Vagina (tissue), 2 donors: ENCODE data around the gene DLG2. TPM values are rescaled to one million over a fixed set of nuclear protein-coding genes. Genes with fewer than 3 reads are reported as not detected.
A peak's percentile ranks its signal among the peaks of the same experiment; 100 is the strongest.
"Not testable (repeated sequence)": the region's sequence is repeated elsewhere in the genome, so short reads cannot be mapped to it uniquely, and the experiment has no call there.

Experiments used
- DNase-seq, 2 donors: peaks; one replicate each; pipeline ENCODE4 v3.0.0-alpha.2; 2017; ENCODE audit errors: extremely low spot score in 2 of 2
- H3K27ac ChIP-seq: fragments of 200-600 bp; sonication (generic); one replicate; pipeline ENCODE4 v1.5.1; 2019
- H3K27me3 ChIP-seq: fragments of 200-600 bp; sonication (generic); one replicate; pipeline ENCODE4 v1.5.1; 2019
- H3K36me3 ChIP-seq, 2 donors: fragments of 200-600 bp; sonication (generic); one replicate each; pipeline ENCODE4 v1.5.1; 2017 to 2019
- H3K4me1 ChIP-seq: fragments of 200-600 bp; sonication (generic); one replicate; pipeline ENCODE4 v1.5.1; 2019
- H3K4me3 ChIP-seq, 2 donors: fragments of 200-600 bp; sonication (generic); 1 replicate in 1 of 2; 2 replicates in 1 of 2; pipeline ENCODE4 v1.5.1; 2016 to 2019
- H3K9me3 ChIP-seq: fragments of 200-600 bp; sonication (generic); one replicate; pipeline ENCODE4 v1.5.1; 2019
- CTCF ChIP-seq, 3 experiments: fragments of 450-650 bp in 2 of 3; fragments of 200-600 bp in 1 of 3; sonication (generic) in 1 of 3; IDR thresholded peaks; one replicate each; pipeline ENCODE4 v1.5.1; 2017 to 2019; ENCODE audit warnings: antibody characterized with exemption in 3 of 3, mild to moderate bottlenecking in 2 of 3, moderate library complexity in 2 of 3
- POLR2A ChIP-seq, 2 donors: fragments of 450-650 bp; IDR thresholded peaks; one replicate each; pipeline ENCODE4 v1.6.1; 2017; ENCODE audit warnings: antibody characterized with exemption in 2 of 2, mild to moderate bottlenecking in 2 of 2, moderate library complexity in 2 of 2
- POLR2AphosphoS5 ChIP-seq, 2 donors: sonication (generic); formaldehyde crosslinking; IDR thresholded peaks; one replicate each; pipeline ENCODE4 v1.9.0; 2017; ENCODE audit warnings: antibody characterized with exemption in 2 of 2, mild to moderate bottlenecking in 2 of 2, low read depth in 1 of 2; ENCODE audit not compliant: insufficient read depth in 1 of 2
- intact Hi-C: fragments of 100-400 bp; cut with DNase I; formaldehyde crosslinking; loops from one replicate; pipeline ENCODE4 v1.15.1; 2023
- total RNA-seq: library from RNA; depleted of rRNA; stranded (reverse); fragments of >200 nt; gene quantifications from one replicate; pipeline ENCODE4 v1.2.3, GENCODE V29; 2016

The DLG2 gene
- 10.1 TPM for total RNA-seq

GRCh38 chr11:85627332-85627997 is at the start of gene DLG2:
Gene DLG2 (minus strand): TSS chr11:85627344.
- Histone ChIP-seq H3K27me3 (no peaks in the 10 kb centered on the region), H3K4me3 (peak within 1 kb of the TSS; percentile 65 to 77), H3K36me3 (no peaks in the 10 kb centered on the region), H3K4me1 (peaks cover 15% of the 10 kb centered on the region), H3K9me3 (no peaks in the 10 kb centered on the region), H3K27ac (peak within 1 kb of the TSS; percentile 94)
- TF ChIP-seq POLR2AphosphoS5 (IDR thresholded peaks at IDR 0.05; ENCODE audit: insufficient read depth in 1 of 2, low read depth in 1 of 2) (no peak), CTCF (IDR thresholded peaks at IDR 0.05) (no peak), POLR2A (IDR thresholded peaks at IDR 0.05) (no peak)
- intact Hi-C loops: no loop called here
- DNase-seq: no peak

- no peak overlapping the region for H3K4me3 ChIP-seq
- no peaks in the 10 kb centered on the region for H3K36me3 ChIP-seq
- TF ChIP-seq POLR2AphosphoS5 (IDR thresholded peaks at IDR 0.05; ENCODE audit: insufficient read depth in 1 of 2, low read depth in 1 of 2): no peak
- no peak for TF ChIP-seq POLR2A (IDR thresholded peaks at IDR 0.05)
- no peak for TF ChIP-seq CTCF (IDR thresholded peaks at IDR 0.05)
- H3K9me3 ChIP-seq: no peaks in the 10 kb centered on the region
- no peaks in the 10 kb centered on the region for H3K4me1 ChIP-seq
- no peaks in the 10 kb centered on the region for H3K27me3 ChIP-seq
- DNase-seq: no peak
- intact Hi-C loops: no loop called here
- no peak overlapping the region for H3K27ac ChIP-seq
Observed at GRCh38 chr11:85673393-85673792, 46.2 kb upstream of the DLG2 start.

DNA sequence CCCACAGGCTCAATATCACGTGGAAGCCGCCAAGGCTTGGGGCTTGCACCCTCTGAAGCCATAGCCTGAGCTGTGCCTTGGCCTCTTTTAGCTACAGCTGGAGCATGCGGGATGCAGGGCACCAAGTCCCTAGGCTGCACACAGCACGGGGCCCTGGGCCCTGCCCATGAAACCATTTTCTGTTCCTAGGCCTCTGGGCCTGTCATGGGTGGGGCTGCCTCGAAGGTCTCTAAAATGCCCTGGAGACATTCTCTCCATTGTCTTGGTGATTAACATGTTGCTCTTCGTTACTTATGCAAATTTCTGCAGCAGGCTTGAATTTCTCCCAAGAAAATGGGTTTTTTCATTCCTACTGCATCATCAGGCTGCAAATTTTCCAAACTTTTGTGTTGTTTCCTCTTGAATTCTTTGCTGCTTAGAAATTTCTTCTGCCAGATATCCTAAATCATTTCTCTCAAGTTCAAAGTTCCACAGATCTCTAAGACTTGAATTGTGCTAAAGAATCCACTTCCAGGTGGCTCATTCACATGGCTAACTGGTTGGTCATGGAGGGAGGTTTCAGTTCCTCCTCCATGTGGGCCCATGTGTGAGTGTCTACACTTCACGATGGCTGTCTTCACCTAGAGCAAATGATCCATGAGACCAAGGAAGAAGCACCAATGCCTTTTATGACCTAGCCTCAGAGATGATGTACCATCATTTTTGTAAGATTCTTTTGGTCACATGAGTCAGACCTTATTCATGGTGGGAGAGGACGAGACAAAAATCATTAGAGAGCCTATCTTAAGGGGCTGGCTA is 45.2 kb upstream of the DLG2 start:
- H3K27me3 ChIP-seq: no peaks in the 10 kb centered on the region
- no peak overlapping the region for H3K27ac ChIP-seq
- TF ChIP-seq CTCF (IDR thresholded peaks at IDR 0.05): no peak
- TF ChIP-seq POLR2AphosphoS5 (IDR thresholded peaks at IDR 0.05; ENCODE audit: insufficient read depth in 1 of 2, low read depth in 1 of 2): no peak
- TF ChIP-seq POLR2A (IDR thresholded peaks at IDR 0.05): no peak
- no peaks in the 10 kb centered on the region for H3K36me3 ChIP-seq
- intact Hi-C loops: no loop called here
- no peak overlapping the region for H3K4me3 ChIP-seq
- H3K9me3 ChIP-seq: no peaks in the 10 kb centered on the region
- no peak for DNase-seq
- H3K4me1 ChIP-seq: no peaks in the 10 kb centered on the region

DNA sequence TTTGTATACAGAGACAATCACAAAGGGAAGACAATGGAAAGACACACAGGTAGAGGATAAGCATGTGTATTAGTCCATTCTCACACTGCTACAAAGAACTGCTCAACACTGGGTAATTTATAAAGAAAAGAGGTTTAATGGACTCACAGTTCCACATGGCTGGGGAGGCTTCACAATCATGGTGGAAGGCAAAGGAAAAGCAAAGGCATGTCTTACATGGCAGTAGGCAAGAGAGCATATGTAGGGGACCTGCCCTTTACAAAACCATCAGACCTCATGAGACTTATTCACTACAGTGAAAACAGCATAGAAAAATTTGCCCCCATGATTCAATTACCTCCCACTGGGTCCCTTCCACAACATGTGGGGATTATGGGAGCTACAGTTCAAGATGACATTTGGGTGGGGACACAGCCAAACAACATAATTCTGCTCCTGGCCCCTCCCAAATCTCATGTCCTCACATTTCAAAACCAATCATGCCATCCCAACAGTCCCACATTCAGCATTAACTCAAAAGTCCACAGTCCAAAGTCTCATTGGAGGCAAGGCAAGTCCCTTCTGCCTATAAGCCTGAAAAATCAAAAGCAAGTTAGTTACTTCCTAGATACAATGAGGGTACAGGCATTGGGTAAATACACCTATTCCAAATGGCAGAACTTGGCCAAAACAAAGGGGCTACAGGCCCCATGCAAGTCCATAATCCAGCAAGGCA is 44.0 kb upstream of the DLG2 start:
- H3K9me3 ChIP-seq, H3K36me3 ChIP-seq, intact Hi-C loops, H3K27ac ChIP-seq, H3K4me1 ChIP-seq, H3K27me3 ChIP-seq, DNase-seq, H3K4me3 ChIP-seq: not testable (repeated sequence)

- no peaks in the 10 kb centered on the region for H3K36me3 ChIP-seq
- no peak overlapping the region for H3K4me3 ChIP-seq
- intact Hi-C loops: no loop called here
Observed at GRCh38 chr11:85668157-85668556, 41.0 kb upstream of the DLG2 start.

More at GRCh38 chr11:85668157-85668556, 41.0 kb upstream of the DLG2 start:
- Histone ChIP-seq H3K4me1 (peaks cover 8% of the 10 kb centered on the region), H3K27me3 (no peaks in the 10 kb centered on the region), H3K9me3 (no peaks in the 10 kb centered on the region), H3K27ac (no peak overlapping the region)
- DNase-seq: no peak
- TF ChIP-seq POLR2A (IDR thresholded peaks at IDR 0.05) (no peak), CTCF (IDR thresholded peaks at IDR 0.05) (no peak), POLR2AphosphoS5 (IDR thresholded peaks at IDR 0.05; ENCODE audit: insufficient read depth in 1 of 2, low read depth in 1 of 2) (no peak)
